Muscle of arm (tissue), 12 donors: Measurements from ENCODE around the gene PRKAG2. TPM values are rescaled to one million over a fixed set of nuclear protein-coding genes. Genes with fewer than 3 reads are reported as not detected.

Experiments used
- DNase-seq: peaks from one replicate; pipeline ENCODE4 v3.0.0-alpha.2; 2013
- polyA plus RNA-seq, 12 donors: library from polyadenylated mRNA; unstranded; fragments of 120-200 nt; gene quantifications; one replicate each; pipeline ENCODE4 v1.2.1, GENCODE V29; 2013; ENCODE audit not compliant: insufficient read length in 12 of 12

The PRKAG2 gene
- polyA plus RNA-seq, 12 donors: 9.8 to 21.3 (median 14.0) TPM; not detected in 1

GRCh38 chr7:151773797-151774196 lies 103.1 kb downstream of the PRKAG2 start:
- no peak for DNase-seq

GRCh38 chr7:151770232-151770631 lies 106.7 kb downstream of the PRKAG2 start:
- no peak for DNase-seq

DNA sequence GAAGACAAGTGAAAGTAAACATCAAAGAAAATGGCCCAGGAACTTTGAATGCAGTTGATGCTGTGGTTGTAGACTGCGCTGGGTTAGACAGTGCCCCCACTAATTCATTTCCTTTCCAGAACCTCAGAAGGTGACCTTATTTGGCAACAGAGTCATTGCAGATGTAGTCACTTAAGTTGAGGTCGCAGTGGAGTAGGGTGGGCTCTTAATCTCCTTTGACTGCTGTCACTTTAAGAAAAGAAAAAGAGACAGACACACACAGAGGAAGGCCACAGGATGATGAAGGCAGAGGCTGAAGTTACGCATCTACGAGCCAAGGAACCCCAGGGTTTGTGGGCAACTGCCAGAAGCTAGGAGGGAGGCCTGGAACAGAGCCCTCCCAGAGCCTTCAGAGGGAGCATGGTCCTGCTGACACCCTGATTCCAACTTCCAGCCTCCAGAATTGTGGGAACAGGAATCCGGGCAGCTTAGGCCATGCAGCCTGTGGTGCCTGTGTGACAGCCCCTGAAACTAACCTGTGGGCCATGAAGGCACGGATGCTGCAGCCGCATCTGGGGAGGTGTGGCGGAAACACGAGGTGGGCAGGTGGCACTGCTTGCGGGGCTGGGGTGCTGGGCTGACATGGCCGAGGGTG lies 107.6 kb downstream of the PRKAG2 start:
- DNase-seq: no peak

GRCh38 chr7:151768805-151769187 lies 108.1 kb downstream of the PRKAG2 start:
- no peak for DNase-seq

DNA sequence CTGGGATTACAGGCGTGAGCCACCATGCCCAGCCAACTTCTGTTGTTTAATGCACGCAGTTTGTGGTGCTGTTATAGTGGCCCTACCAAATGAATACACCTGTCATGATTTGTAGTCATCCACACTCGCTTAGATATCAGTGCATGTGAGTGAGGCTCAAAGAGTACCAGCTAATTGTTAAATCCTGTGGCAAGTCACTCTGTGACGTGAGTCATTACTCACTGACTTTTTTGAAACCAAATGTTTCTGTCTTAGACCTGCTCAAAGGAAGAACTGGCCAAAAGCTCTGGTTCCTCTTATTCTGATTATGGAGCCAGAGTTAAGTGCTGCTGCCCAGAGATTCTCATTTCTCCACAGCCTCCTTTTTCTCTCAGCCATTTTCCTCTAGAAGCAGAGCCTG lies 109.4 kb downstream of the PRKAG2 start:
- DNase-seq: no peak

- no peak for DNase-seq
These were observed 112.6 kb downstream of the PRKAG2 start for GRCh38 chr7:151764056-151764920.

DNA sequence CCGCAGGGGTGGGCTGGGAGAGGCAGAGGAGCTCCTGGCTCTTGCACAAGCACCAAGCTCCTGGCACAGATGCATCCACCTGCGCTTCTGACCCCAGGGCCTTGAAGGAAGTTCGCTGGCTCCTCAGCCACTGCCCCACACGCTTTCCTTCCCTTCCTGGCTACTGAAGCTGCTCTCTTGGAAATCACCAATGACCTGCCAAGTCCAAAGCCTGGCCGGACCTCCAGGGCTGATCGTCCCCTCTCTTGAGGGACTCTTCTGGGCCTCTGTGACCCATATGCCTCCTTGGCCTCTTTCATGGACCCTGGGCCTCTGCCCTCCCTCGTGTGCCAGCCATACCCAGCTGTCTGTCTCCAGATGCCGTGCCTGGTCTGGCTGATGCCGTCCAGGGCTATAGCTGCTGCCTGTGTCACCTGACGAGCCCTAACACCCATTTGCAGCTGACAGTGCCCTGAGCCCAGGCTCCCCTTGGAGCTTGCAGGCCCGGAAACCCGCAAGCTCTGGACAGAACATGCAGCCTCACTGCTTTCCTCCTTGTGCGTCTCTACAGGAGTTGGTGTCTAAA lies 113.4 kb downstream of the PRKAG2 start:
- no peak for DNase-seq

GRCh38 chr7:151762583-151763245 lies 114.2 kb downstream of the PRKAG2 start:
- no peak for DNase-seq

GRCh38 chr7:151761957-151762356 lies 115.0 kb downstream of the PRKAG2 start:
- no peak for DNase-seq

DNA sequence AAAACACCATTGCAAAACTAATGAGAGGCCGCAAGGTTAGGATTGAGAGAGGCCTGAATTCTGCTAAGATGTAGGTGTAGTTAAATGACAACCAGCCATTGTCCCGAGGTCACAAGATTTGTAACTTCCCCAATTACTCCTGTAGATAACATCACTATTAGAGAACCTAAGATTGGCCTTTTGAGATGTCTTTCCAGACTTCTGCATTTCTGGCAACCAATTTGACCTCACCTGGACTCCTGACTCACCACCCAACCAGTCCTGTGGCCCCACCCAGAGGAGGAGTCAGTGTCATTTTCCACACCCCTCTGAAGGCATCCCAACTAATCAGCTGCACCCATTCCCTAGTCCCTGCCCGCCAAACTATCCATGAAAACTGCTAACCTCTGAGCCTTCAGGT lies 115.7 kb downstream of the PRKAG2 start:
- DNase-seq: no peak

- DNase-seq: peak; percentile 65
These were observed 117.3 kb downstream of the PRKAG2 start for GRCh38 chr7:151759591-151760042.

GRCh38 chr7:151758622-151759540 lies 118.0 kb downstream of the PRKAG2 start:
- DNase-seq: no peak

- no peak for DNase-seq
These were observed 119.6 kb downstream of the PRKAG2 start for GRCh38 chr7:151757274-151757673.

- DNase-seq: no peak
These were observed 120.0 kb downstream of the PRKAG2 start for GRCh38 chr7:151756866-151757265.

DNA sequence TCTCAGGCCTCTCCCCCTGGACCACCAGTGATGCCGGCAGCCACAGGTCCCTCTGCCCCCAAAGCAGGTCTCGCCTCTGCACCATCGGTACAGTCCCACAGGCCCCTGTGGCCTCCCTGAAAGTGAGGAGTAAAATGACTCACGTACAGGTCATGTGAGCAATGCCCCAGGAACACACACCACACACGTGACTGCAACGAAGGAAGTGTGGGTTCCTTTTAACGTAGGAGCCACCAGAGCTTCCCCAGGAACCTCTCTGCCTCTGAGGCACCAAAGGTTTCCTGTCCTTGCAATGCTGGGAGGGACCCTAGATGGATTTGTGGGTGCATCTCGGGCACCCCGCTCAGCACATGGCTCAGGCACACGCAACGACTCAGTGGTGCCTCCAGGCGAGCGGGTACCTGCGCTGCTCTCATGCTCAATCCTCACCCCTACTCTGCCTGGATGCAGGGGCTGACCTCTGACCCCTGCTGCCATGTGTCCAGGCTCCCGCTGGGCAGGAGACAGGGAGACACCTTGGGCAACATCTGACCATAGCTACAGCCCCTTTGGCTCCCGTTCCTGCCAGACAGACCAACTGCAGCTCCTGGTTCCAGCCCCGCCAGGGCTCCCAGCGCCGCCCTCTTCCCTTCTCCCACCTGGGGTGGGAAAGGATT lies 120.7 kb downstream of the PRKAG2 start:
- DNase-seq: no peak

GRCh38 chr7:151755131-151755801 lies 121.6 kb downstream of the PRKAG2 start:
- no peak for DNase-seq

DNA sequence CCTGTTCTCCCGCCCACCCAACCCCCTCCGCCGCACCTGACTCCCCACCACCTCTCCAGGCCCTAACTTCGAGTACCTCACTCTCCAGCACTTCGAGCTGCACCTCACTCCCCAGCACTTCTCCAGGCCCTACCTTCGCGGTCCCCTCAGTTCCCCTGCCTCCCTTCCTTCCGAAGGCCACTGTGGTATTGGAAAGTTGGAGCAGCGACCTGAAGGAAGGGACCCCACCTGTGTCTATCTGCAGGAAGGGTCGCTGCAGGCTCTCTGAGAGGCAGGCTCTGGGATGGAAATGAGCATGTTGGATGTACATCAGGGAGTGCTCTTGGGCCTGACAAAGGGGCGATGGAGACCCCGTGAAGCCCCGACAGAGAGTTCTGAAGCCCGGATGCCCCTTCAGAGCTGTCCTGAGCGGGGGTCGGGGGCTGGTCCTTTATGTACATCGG lies 122.2 kb downstream of the PRKAG2 start:
- DNase-seq: no peak

DNA sequence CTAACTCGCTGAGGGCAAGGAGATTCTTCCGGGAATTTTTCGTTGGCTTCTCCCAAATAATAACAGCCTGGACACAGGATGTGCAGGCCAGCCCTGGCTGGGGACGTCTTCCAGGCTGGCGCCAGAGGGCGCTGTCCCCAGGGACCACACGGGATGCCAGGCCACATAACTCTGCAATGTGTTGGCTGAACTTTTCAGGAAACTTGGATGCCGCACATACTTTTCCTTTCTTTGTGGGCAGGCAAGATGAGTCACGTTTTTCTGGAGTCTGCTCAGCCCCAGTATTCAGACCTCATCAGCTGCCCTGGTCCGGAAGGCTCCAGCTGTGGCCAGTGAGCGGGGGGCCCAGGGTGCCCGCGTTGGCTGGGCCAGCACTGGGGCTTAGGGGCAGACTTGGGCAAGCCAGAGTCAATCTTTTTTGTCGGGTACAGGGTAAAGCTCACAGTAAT lies 122.7 kb downstream of the PRKAG2 start:
- peak; percentile 71 for DNase-seq

DNA sequence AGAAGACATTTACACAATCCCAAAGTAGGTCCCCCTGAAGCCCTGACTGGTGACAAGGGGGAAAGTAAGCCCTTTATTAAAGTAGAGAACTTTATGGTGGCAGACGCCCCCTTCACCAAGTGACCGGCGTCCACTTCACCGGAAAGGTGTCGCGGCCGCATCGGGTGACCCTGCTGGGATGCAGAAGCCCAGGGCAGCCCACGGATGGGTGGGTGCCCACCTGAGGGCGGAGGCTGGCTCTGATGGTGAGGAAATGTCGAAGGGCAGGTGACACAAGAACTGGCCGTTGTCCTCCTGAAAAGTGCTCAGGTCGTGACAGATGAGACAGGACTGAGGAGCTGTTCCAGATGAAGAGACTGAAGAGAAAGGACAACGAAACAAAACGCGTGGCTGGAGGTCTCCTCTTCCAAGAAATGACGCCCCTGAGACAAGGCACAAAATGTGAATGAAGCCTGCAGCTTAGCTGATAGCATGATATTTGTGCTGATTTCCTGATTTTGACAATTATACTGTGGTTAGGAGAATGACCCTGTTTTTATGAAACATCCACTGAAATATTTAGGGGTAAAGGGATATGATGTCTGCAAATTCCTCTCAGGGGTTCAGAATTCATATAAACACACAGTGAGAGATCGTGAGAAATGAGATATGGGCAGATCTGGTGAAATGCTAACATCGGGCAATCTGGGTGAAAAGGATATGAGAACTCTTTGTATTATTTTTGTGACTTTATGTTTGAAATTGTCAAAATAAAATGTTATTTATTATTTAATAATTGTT lies 123.9 kb downstream of the PRKAG2 start:
- DNase-seq: no peak
